DOHH2 (cell line): Measurements from ENCODE around the gene PALM.

Experiments used
- H3F3A ChIP-seq: fragments of 200-600 bp; sonication (generic), shearing (Covaris generic); 2 replicates; pipeline ENCODE4 v1.6.0; 2016; ENCODE audit warnings: antibody characterized with exemption, mild to moderate bottlenecking; ENCODE audit not compliant: control insufficient read depth, insufficient read depth
- H3K27ac ChIP-seq: fragments of 200-600 bp; sonication (generic); 2 replicates; pipeline ENCODE4 v1.5.1; 2014; ENCODE audit warnings: low read depth, mild to moderate bottlenecking, low read length, moderate library complexity
- H3K27me3 ChIP-seq: fragments of 200-600 bp; sonication (generic); 2 replicates; pipeline ENCODE4 v1.6.1; 2014; ENCODE audit warnings: mild to moderate bottlenecking, low read length, mixed read lengths; ENCODE audit not compliant: control insufficient read depth
- H3K36me3 ChIP-seq: fragments of 200-600 bp; sonication (generic); 2 replicates; pipeline ENCODE4 v1.6.1; 2014; ENCODE audit warnings: mild to moderate bottlenecking, low read length, moderate library complexity, mixed read lengths; ENCODE audit not compliant: control insufficient read depth
- H3K4me1 ChIP-seq: fragments of 200-600 bp; sonication (generic); 2 replicates; pipeline ENCODE4 v1.6.1; 2014; ENCODE audit warnings: mild to moderate bottlenecking, low read length, mixed read lengths; ENCODE audit not compliant: control insufficient read depth
- H3K4me2 ChIP-seq: fragments of 200-600 bp; sonication (generic); 2 replicates; pipeline ENCODE4 v1.6.0; 2014; ENCODE audit warnings: mild to moderate bottlenecking, low read length, moderate library complexity
- H3K4me3 ChIP-seq: fragments of 200-600 bp; sonication (generic); 2 replicates; pipeline ENCODE4 v1.5.1; 2014; ENCODE audit warnings: mild to moderate bottlenecking, low read length, mixed read lengths
- H3K79me2 ChIP-seq: fragments of 200-600 bp; sonication (generic); 2 replicates; pipeline ENCODE4 v1.6.1; 2014; ENCODE audit warnings: mild to moderate bottlenecking, low read length, mixed read lengths; ENCODE audit not compliant: control insufficient read depth
- H3K9me2 ChIP-seq: fragments of 200-600 bp; sonication (generic); replicated peaks from 2 replicates; pipeline ENCODE4 v1.6.1; 2014; ENCODE audit warnings: mild to moderate bottlenecking, low read length, mixed read lengths; ENCODE audit not compliant: control insufficient read depth
- H3K9me3 ChIP-seq: fragments of 200-600 bp; sonication (generic); 2 replicates; pipeline ENCODE4 v1.6.1; 2014; ENCODE audit warnings: antibody characterized with exemption, low read length, mixed read lengths; ENCODE audit not compliant: control insufficient read depth, insufficient read depth
- H4K20me1 ChIP-seq: fragments of 200-600 bp; sonication (generic); 2 replicates; pipeline ENCODE4 v1.6.0; 2014; ENCODE audit warnings: low read depth, mild to moderate bottlenecking, antibody characterized with exemption, low read length, moderate library complexity; ENCODE audit not compliant: control insufficient read depth, insufficient read depth
- EZH2phosphoT487 ChIP-seq: fragments of 200-600 bp; sonication (generic); IDR thresholded peaks from 2 replicates; pipeline ENCODE4 v1.6.1; 2017; ENCODE audit warnings: borderline replicate concordance, mild to moderate bottlenecking, antibody characterized with exemption, low read length, moderate library complexity, mixed read lengths
- TF ChIP-seq, protein P1 (sequence below): fragments of 200-600 bp; sonication (generic); IDR thresholded peaks from one replicate; pipeline ENCODE4 v1.5.1; 2014; ENCODE audit warnings: antibody characterized with exemption, mild to moderate bottlenecking, low read depth, low read length; ENCODE audit not compliant: poor library complexity, severe bottlenecking

PALM gene

DNA sequence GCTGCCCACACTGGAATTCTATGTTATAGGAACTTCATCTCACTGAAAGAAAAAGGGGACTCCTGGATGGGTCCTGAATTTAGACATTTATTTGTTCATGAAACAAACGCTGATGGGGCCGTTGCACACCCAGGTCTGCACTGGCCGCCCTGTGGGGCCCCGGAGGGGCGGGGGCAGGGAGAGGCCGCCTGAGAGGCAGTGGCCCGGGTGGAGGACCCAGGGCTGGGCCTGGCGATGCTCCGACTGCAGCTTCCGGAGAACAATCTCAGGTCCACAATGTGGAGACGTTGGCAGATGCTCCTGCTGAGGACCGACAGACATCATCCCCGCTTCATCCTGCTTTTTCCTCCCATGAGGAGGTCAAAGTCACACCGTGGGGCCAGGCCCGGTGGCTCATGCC lies 72.2 kb downstream of the PALM start:
- H3K4me1 ChIP-seq: no peaks in the 10 kb centered on the region
- H4K20me1 ChIP-seq: no peaks in the 10 kb centered on the region
- H3K4me2 ChIP-seq: no peak overlapping the region
- no peak overlapping the region for H3K27ac ChIP-seq
- H3K27me3 ChIP-seq: no peaks in the 10 kb centered on the region
- TF ChIP-seq EZH2phosphoT487: no peak
- TF ChIP-seq, protein P1, sequence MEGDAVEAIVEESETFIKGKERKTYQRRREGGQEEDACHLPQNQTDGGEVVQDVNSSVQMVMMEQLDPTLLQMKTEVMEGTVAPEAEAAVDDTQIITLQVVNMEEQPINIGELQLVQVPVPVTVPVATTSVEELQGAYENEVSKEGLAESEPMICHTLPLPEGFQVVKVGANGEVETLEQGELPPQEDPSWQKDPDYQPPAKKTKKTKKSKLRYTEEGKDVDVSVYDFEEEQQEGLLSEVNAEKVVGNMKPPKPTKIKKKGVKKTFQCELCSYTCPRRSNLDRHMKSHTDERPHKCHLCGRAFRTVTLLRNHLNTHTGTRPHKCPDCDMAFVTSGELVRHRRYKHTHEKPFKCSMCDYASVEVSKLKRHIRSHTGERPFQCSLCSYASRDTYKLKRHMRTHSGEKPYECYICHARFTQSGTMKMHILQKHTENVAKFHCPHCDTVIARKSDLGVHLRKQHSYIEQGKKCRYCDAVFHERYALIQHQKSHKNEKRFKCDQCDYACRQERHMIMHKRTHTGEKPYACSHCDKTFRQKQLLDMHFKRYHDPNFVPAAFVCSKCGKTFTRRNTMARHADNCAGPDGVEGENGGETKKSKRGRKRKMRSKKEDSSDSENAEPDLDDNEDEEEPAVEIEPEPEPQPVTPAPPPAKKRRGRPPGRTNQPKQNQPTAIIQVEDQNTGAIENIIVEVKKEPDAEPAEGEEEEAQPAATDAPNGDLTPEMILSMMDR: no peak
- H3K79me2 ChIP-seq: no peaks in the 10 kb centered on the region
- H3K36me3 ChIP-seq: no peaks in the 10 kb centered on the region
- no peaks in the 10 kb centered on the region for H3K9me3 ChIP-seq
- H3F3A ChIP-seq: no peaks in the 10 kb centered on the region
- no peaks in the 10 kb centered on the region for H3K9me2 ChIP-seq
- no peak overlapping the region for H3K4me3 ChIP-seq

DNA sequence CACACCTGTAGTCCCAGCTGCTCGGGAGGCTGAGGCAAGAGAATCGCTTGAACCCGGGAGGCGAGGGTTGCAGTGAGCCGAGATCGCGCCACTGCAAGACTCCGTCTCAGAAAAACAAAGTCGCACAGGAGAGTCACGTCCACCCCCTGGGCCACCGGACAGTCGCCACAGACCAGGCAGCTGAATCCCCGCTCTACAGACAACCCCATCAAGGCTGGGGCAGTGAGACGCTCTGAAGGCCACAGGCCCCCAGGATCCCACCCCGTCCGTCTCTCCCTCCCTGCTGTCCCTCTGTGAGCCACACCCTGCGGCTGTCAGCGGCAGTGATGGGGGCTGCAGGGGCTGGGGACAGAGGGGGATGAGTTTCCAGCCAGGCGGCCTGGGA lies 73.1 kb downstream of the PALM start:
- H4K20me1 ChIP-seq: no peaks in the 10 kb centered on the region
- no peak overlapping the region for H3K4me2 ChIP-seq
- H3K79me2 ChIP-seq: no peaks in the 10 kb centered on the region
- no peaks in the 10 kb centered on the region for H3F3A ChIP-seq
- TF ChIP-seq EZH2phosphoT487: no peak
- TF ChIP-seq, protein P1: no peak
- no peaks in the 10 kb centered on the region for H3K36me3 ChIP-seq
- H3K4me1 ChIP-seq: no peaks in the 10 kb centered on the region
- no peaks in the 10 kb centered on the region for H3K9me2 ChIP-seq
- H3K9me3 ChIP-seq: no peaks in the 10 kb centered on the region
- H3K27me3 ChIP-seq: no peaks in the 10 kb centered on the region
- no peak overlapping the region for H3K27ac ChIP-seq
- H3K4me3 ChIP-seq: no peak overlapping the region

DNA sequence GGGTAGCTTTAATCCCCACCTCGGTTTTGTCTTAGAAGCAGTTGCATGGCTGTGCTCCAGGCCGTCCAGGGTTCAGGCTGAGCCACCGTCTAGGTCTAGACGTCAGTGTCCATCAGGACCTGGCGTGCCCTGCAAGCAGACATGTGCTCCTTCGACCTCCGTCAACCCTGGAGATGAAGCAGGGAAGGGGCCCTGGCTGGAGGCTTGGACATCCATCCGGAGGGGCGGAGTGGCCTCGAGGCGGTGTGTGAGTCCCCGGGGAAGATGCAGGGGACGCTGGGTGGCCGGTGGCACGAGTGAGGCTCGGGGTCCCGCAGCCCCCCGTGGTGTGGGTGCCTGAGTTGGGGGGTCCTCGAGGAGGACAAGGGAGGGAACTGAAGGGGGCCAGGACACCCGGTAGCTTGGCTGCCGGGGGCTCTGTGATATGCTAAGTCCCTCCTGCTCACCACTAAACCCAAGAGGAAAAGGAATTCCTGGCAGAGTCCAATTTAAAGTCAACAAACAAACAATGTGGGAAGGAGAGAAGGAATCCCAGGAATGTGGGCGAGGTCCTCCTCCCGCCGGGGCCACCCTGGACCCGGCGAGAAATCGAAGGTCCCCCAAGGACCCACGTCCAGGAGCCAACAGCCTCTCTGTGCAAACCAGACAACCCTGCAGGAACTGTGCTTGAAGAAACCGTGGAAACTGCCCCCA lies 73.6 kb downstream of the PALM start:
- Histone ChIP-seq H3F3A (no peaks in the 10 kb centered on the region), H3K9me3 (no peaks in the 10 kb centered on the region), H3K4me3 (no peak overlapping the region), H3K27me3 (no peaks in the 10 kb centered on the region), H3K4me1 (no peaks in the 10 kb centered on the region), H3K36me3 (no peaks in the 10 kb centered on the region), H3K9me2 (no peaks in the 10 kb centered on the region), H3K4me2 (no peak overlapping the region), H4K20me1 (no peaks in the 10 kb centered on the region), H3K79me2 (no peaks in the 10 kb centered on the region), H3K27ac (no peak overlapping the region)
- TF ChIP-seq, protein P1: no peak
- no peak for TF ChIP-seq EZH2phosphoT487
